ENCODE measurements around the gene MED13L.

GRCh38 chr12:116262741-116263140, 14.8 kb downstream of the MED13L start:
- TF ChIP-seq CTCF (conservative IDR thresholded peaks at IDR 0.05 in 1 of 2, IDR thresholded peaks at IDR 0.05 in 1 of 2; ENCODE audit: low read depth in 1 of 2, low read length in 2 of 2) (no peak), EZH2 (IDR thresholded peaks at IDR 0.05; ENCODE audit: low read length, missing control alignments) (no peak)
